Liver (tissue), 9 donors: ENCODE data around the gene TBC1D13. TPM values are rescaled to one million over a fixed set of nuclear protein-coding genes. Genes with fewer than 3 reads are reported as not detected.

Experiments used
- DNase-seq: peaks from one replicate; pipeline ENCODE4 v3.0.0-alpha.2; 2017; ENCODE audit warnings: low spot score
- H3K27ac ChIP-seq, 2 donors: one replicate each; pipeline ENCODE4 v1.7.0; 2013; ENCODE audit warnings: inconsistent platforms in 2 of 2, low read length in 2 of 2, control low read depth in 1 of 2, low read depth in 1 of 2, mild to moderate bottlenecking in 1 of 2
- H3K27me3 ChIP-seq, 4 donors: one replicate each; pipeline versions ENCODE4 v1.6.1 to v1.7.0; 2013; ENCODE audit warnings: low read length in 3 of 4, inconsistent platforms in 1 of 4, mild to moderate bottlenecking in 1 of 4, moderate library complexity in 1 of 4; ENCODE audit not compliant: control insufficient read depth in 4 of 4, insufficient read depth in 4 of 4
- H3K36me3 ChIP-seq, 4 donors: one replicate each; pipeline versions ENCODE4 v1.6.1 to v1.7.0; 2013; ENCODE audit warnings: low read length in 3 of 4, mild to moderate bottlenecking in 3 of 4, low read depth in 1 of 4, moderate library complexity in 1 of 4; ENCODE audit not compliant: control insufficient read depth in 4 of 4, insufficient read depth in 3 of 4
- H3K4me1 ChIP-seq, 4 donors: one replicate each; pipeline versions ENCODE4 v1.6.1 to v1.7.0; 2013; ENCODE audit warnings: low read length in 3 of 4, mild to moderate bottlenecking in 3 of 4, moderate library complexity in 1 of 4; ENCODE audit not compliant: control insufficient read depth in 4 of 4, insufficient read depth in 4 of 4
- H3K4me3 ChIP-seq, 3 donors: one replicate each; pipeline versions ENCODE4 v1.6.1 to v1.7.0; 2013; ENCODE audit warnings: low read length in 3 of 3, control low read depth in 1 of 3, low read depth in 1 of 3, mild to moderate bottlenecking in 1 of 3
- H3K9ac ChIP-seq, 2 donors: one replicate each; pipeline ENCODE4 v1.7.0; 2013; ENCODE audit warnings: low read length in 2 of 2, mild to moderate bottlenecking in 2 of 2, moderate library complexity in 2 of 2, control low read depth in 1 of 2, low read depth in 1 of 2
- H3K9me3 ChIP-seq, 4 donors: one replicate each; pipeline versions ENCODE4 v1.6.1 to v1.7.0; 2013; ENCODE audit warnings: low read length in 3 of 4; ENCODE audit not compliant: control insufficient read depth in 4 of 4
- ATF3 ChIP-seq: IDR thresholded peaks from 2 replicates; pipeline ENCODE4 v1.6.1; 2016; ENCODE audit warnings: antibody characterized with exemption
- CTCF ChIP-seq: fragments of 150-350 bp; IDR thresholded peaks from 2 replicates; pipeline ENCODE4 v1.5.1; 2017; ENCODE audit warnings: improper control_type of control experiment, low read depth, low read length; ENCODE audit not compliant: missing input control
- EGR1 ChIP-seq, 2 donors: IDR thresholded peaks; 2 replicates each; pipeline ENCODE4 v1.6.1; 2016 to 2018; ENCODE audit warnings: antibody characterized with exemption in 2 of 2, low read depth in 2 of 2
- FOXA1 ChIP-seq: IDR thresholded peaks from 2 replicates; pipeline ENCODE4 v1.6.1; 2016; ENCODE audit warnings: antibody characterized with exemption
- FOXA2 ChIP-seq: IDR thresholded peaks from 2 replicates; pipeline ENCODE4 v1.6.1; 2016; ENCODE audit warnings: antibody characterized with exemption
- GABPA ChIP-seq, 2 donors: IDR thresholded peaks in 1 of 2; conservative IDR thresholded peaks in 1 of 2; 2 replicates each; pipeline ENCODE4 v1.6.1; 2016; ENCODE audit warnings: antibody characterized with exemption in 2 of 2, mild to moderate bottlenecking in 1 of 2, moderate library complexity in 1 of 2
- HNF4A ChIP-seq, 2 donors: conservative IDR thresholded peaks; 2 replicates each; pipeline ENCODE4 v1.6.1; 2016; ENCODE audit warnings: antibody characterized with exemption in 2 of 2, mild to moderate bottlenecking in 2 of 2
- HNF4G ChIP-seq: IDR thresholded peaks from 2 replicates; pipeline ENCODE4 v1.6.1; 2016; ENCODE audit warnings: antibody characterized with exemption
- JUND ChIP-seq, 2 donors: IDR thresholded peaks; 2 replicates each; pipeline ENCODE4 v1.6.1; 2016; ENCODE audit warnings: antibody characterized with exemption in 2 of 2
- MAX ChIP-seq: IDR thresholded peaks from 2 replicates; pipeline ENCODE4 v1.6.1; 2016; ENCODE audit warnings: antibody characterized with exemption
- NR2F2 ChIP-seq: IDR thresholded peaks from 2 replicates; pipeline ENCODE4 v1.6.1; 2016; ENCODE audit warnings: antibody characterized with exemption
- RAD21 ChIP-seq, 2 donors: IDR thresholded peaks; 2 replicates each; pipeline ENCODE4 v1.6.1; 2016; ENCODE audit warnings: antibody characterized with exemption in 2 of 2, mild to moderate bottlenecking in 2 of 2
- RXRA ChIP-seq, 2 donors: IDR thresholded peaks; 2 replicates each; pipeline ENCODE4 v1.6.1; 2017 to 2018; ENCODE audit warnings: antibody characterized with exemption in 2 of 2, mild to moderate bottlenecking in 1 of 2
- SP1 ChIP-seq: IDR thresholded peaks from 2 replicates; pipeline ENCODE4 v1.6.1; 2018; ENCODE audit warnings: antibody characterized with exemption, mild to moderate bottlenecking
- TAF1 ChIP-seq: conservative IDR thresholded peaks from 2 replicates; pipeline ENCODE4 v1.6.1; 2016; ENCODE audit warnings: antibody characterized with exemption, mild to moderate bottlenecking
- YY1 ChIP-seq: IDR thresholded peaks from 2 replicates; pipeline ENCODE4 v1.6.1; 2016; ENCODE audit warnings: antibody characterized with exemption, mild to moderate bottlenecking
- WGBS: extraction: QIAGEN DNeasy Blood & Tissue Kit; methylation state at CpG from one replicate; pipeline ENCODE4 v1.1.7; 2013; 5-methylcytosine and 5-hydroxymethylcytosine counted together
- polyA plus RNA-seq, 2 donors: library from polyadenylated mRNA; stranded (reverse) in 1 of 2; unstranded in 1 of 2; fragments of 200-250 nt in 1 of 2; fragments of >200 nt in 1 of 2; fragmentation: Nextera tagmentation in 1 of 2; extraction: Ambion mirVana in 1 of 2; gene quantifications; one replicate each; pipeline versions ENCODE4 v1.2.1 to v1.2.3, GENCODE V29; 2013 to 2015
- total RNA-seq, 2 donors: library from RNA; depleted of rRNA; stranded (reverse); fragments of >200 nt; gene quantifications; one replicate each; pipeline ENCODE4 v1.2.3, GENCODE V29; 2014
- TF ChIP-seq, protein P1 (sequence below): IDR thresholded peaks from 2 replicates; pipeline ENCODE4 v1.6.1; 2016; ENCODE audit warnings: antibody characterized with exemption
- TF ChIP-seq, protein P2 (sequence below): IDR thresholded peaks from 2 replicates; pipeline ENCODE4 v1.6.1; 2016; ENCODE audit warnings: antibody characterized with exemption, mild to moderate bottlenecking
- donor health status: healthy.
- donor health status: healthy.
- donor health status: healthy.
- donor health status: healthy.
- donor health status: healthy.

TBC1D13 gene
- total and polyA plus RNA-seq, 4 donors: 6.3 to 11.7 (median 8.0) TPM

- Histone ChIP-seq H3K9me3 (no peaks in the 10 kb centered on the region), H3K27ac (no peak overlapping the region), H3K4me3 (no peak overlapping the region), H3K27me3 (no peaks in the 10 kb centered on the region), H3K9ac (no peak overlapping the region), H3K36me3 (peaks cover 14 to 26% (median 18%) of the 10 kb centered on the region in 4 donors), H3K4me1 (no peaks in the 10 kb centered on the region)
- no peak for DNase-seq
- TF ChIP-seq ATF3: no peak
- 85% methylated on average over 5 of the region's 5 CpGs for WGBS
Measured at GRCh38 chr9:128810873-128811272, 23.8 kb downstream of the TBC1D13 start.

GRCh38 chr9:128818099-128818838, 31.2 kb downstream of the TBC1D13 start, which contains the start of gene ENDOG:
Gene ENDOG (plus strand): TSS chr9:128818500. CDS start chr9:128818685, 185 bp downstream.
- Histone ChIP-seq H3K27me3 (no peaks in the 10 kb centered on the region), H3K9me3 (no peaks in the 10 kb centered on the region), H3K36me3 (peaks cover 0 to 17% (median 6%) of the 10 kb centered on the region in 4 donors), H3K27ac (peak within 1 kb of the TSS; percentile 59 to 69), H3K4me1 (peaks cover 9 to 24% (median 16%) of the 10 kb centered on the region in 4 donors), H3K4me3 (peak within 1 kb of the TSS; percentile 37 to 86 (median 61)), H3K9ac (peak within 1 kb of the TSS in 1 of 2 donors; percentile 56)
- WGBS: under 1% methylated on average over 70 of the region's 70 CpGs
- DNase-seq: peak; percentile 99
- TF ChIP-seq FOXA1: no peak
- peak; percentile 76 for TF ChIP-seq TAF1
- no peak for TF ChIP-seq MAX
- TF ChIP-seq CTCF: peak; percentile 99
- peak; percentile 57 to 63 for TF ChIP-seq RXRA (IDR thresholded peaks at IDR 0.05)
- no peak for TF ChIP-seq FOXA2
- TF ChIP-seq NR2F2: peak; percentile 57
- TF ChIP-seq JUND (IDR thresholded peaks at IDR 0.05): no peak
- TF ChIP-seq YY1: peak; percentile 93
- TF ChIP-seq, protein P1, sequence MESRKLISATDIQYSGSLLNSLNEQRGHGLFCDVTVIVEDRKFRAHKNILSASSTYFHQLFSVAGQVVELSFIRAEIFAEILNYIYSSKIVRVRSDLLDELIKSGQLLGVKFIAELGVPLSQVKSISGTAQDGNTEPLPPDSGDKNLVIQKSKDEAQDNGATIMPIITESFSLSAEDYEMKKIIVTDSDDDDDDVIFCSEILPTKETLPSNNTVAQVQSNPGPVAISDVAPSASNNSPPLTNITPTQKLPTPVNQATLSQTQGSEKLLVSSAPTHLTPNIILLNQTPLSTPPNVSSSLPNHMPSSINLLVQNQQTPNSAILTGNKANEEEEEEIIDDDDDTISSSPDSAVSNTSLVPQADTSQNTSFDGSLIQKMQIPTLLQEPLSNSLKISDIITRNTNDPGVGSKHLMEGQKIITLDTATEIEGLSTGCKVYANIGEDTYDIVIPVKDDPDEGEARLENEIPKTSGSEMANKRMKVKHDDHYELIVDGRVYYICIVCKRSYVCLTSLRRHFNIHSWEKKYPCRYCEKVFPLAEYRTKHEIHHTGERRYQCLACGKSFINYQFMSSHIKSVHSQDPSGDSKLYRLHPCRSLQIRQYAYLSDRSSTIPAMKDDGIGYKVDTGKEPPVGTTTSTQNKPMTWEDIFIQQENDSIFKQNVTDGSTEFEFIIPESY: no peak
- TF ChIP-seq EGR1 (IDR thresholded peaks at IDR 0.05; ENCODE audit: low read depth in 2 of 2): peak in 1 of 2 donors; percentile 14
- TF ChIP-seq RAD21 (IDR thresholded peaks at IDR 0.05): peak; percentile 71 to 81
- TF ChIP-seq ATF3: no peak
- no peak for TF ChIP-seq HNF4G
- peak in 1 of 2 donors; percentile 10 for TF ChIP-seq HNF4A (conservative IDR thresholded peaks at IDR 0.05)
- peak in 1 of 2 donors; percentile 46 for TF ChIP-seq GABPA (IDR thresholded peaks at IDR 0.05 in 1 of 2, conservative IDR thresholded peaks at IDR 0.05 in 1 of 2)
- TF ChIP-seq, protein P2, sequence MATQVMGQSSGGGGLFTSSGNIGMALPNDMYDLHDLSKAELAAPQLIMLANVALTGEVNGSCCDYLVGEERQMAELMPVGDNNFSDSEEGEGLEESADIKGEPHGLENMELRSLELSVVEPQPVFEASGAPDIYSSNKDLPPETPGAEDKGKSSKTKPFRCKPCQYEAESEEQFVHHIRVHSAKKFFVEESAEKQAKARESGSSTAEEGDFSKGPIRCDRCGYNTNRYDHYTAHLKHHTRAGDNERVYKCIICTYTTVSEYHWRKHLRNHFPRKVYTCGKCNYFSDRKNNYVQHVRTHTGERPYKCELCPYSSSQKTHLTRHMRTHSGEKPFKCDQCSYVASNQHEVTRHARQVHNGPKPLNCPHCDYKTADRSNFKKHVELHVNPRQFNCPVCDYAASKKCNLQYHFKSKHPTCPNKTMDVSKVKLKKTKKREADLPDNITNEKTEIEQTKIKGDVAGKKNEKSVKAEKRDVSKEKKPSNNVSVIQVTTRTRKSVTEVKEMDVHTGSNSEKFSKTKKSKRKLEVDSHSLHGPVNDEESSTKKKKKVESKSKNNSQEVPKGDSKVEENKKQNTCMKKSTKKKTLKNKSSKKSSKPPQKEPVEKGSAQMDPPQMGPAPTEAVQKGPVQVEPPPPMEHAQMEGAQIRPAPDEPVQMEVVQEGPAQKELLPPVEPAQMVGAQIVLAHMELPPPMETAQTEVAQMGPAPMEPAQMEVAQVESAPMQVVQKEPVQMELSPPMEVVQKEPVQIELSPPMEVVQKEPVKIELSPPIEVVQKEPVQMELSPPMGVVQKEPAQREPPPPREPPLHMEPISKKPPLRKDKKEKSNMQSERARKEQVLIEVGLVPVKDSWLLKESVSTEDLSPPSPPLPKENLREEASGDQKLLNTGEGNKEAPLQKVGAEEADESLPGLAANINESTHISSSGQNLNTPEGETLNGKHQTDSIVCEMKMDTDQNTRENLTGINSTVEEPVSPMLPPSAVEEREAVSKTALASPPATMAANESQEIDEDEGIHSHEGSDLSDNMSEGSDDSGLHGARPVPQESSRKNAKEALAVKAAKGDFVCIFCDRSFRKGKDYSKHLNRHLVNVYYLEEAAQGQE: peak; percentile 65
- TF ChIP-seq SP1: peak; percentile 67
